Measurements from ENCODE around the gene HBP1. TPM values are rescaled to one million over a fixed set of nuclear protein-coding genes. Genes with fewer than 3 reads are reported as not detected.
"Not testable (repeated sequence)": the region's sequence is repeated elsewhere in the genome, so short reads cannot be mapped to it uniquely, and the experiment has no call there.

Gene HBP1
- total and polyA plus RNA-seq, 11 donors: 21.4 to 98.4 (median 58.1) TPM

GRCh38 chr7:107244613-107245012, 75.8 kb downstream of the HBP1 start:
- Histone ChIP-seq H3K4me1 (peaks cover 0 to 8% (median 0%) of the 10 kb centered on the region in 12 donors), H3K4me3 (no peak overlapping the region), H3K36me3 (peaks cover 0 to 32% (median 14%) of the 10 kb centered on the region in 9 donors), H3K9me3 (peaks cover 0 to 24% (median 4%) of the 10 kb centered on the region in 12 donors), H3K27ac (no peak overlapping the region), H3K27me3 (no peaks in the 10 kb centered on the region)
- TF ChIP-seq CTCF (IDR thresholded peaks at IDR 0.05) (no peak), POLR2A (IDR thresholded peaks at IDR 0.05) (no peak)
- no peak for ATAC-seq
- intact Hi-C loops (cut with DNase I): no loop called here
- WGBS, 4 donors: 90 to 98% (median 97%) methylated on average over 2 of the region's 2 CpGs
- DNase-seq: no peak

GRCh38 chr7:107246836-107247235, 78.0 kb downstream of the HBP1 start:
- DNase-seq; H3K4me1 ChIP-seq; H3K27me3 ChIP-seq; H3K4me3 ChIP-seq; ATAC-seq; intact Hi-C loops (cut with DNase I); H3K27ac ChIP-seq: not testable (repeated sequence)
- WGBS, 4 donors: 95 to 98% (median 97%) methylated on average over 3 of the region's 3 CpGs
- H3K36me3 ChIP-seq: peaks cover 0 to 32% (median 14%) of the 10 kb centered on the region in 9 donors
- H3K9me3 ChIP-seq: peaks cover 0 to 24% (median 4%) of the 10 kb centered on the region in 12 donors

- no peak for DNase-seq
- Histone ChIP-seq H3K4me3 (no peak overlapping the region), H3K27ac (no peak overlapping the region), H3K4me1 (peaks cover 0 to 9% (median 3%) of the 10 kb centered on the region in 12 donors), H3K27me3 (no peaks in the 10 kb centered on the region), H3K9me3 (peaks cover 0 to 23% (median 4%) of the 10 kb centered on the region in 12 donors), H3K36me3 (peaks cover 0 to 32% (median 14%) of the 10 kb centered on the region in 9 donors)
- no peak for ATAC-seq
- intact Hi-C loops (cut with DNase I): no loop called here
- WGBS, 4 donors: 98 to 99% (median 98%) methylated on average over 5 of the region's 5 CpGs
- TF ChIP-seq POLR2A (IDR thresholded peaks at IDR 0.05) (no peak), CTCF (IDR thresholded peaks at IDR 0.05) (no peak)
Observed at GRCh38 chr7:107248551-107249316, 79.9 kb downstream of the HBP1 start.

- peaks cover 0 to 20% (median 5%) of the 10 kb centered on the region in 12 donors for H3K4me1 ChIP-seq
- no peaks in the 10 kb centered on the region for H3K9me3 ChIP-seq
- H3K36me3 ChIP-seq: peaks cover 0 to 15% (median 12%) of the 10 kb centered on the region in 9 donors
- ATAC-seq: no peak
- DNase-seq: no peak
- 84 to 94% (median 87%) methylated on average over 3 of the region's 3 CpGs for WGBS, 4 donors
- no peaks in the 10 kb centered on the region for H3K27me3 ChIP-seq
- TF ChIP-seq CTCF (IDR thresholded peaks at IDR 0.05): no peak
- TF ChIP-seq POLR2A (IDR thresholded peaks at IDR 0.05): no peak
- H3K27ac ChIP-seq: peak overlapping the region in 2 of 12 donors; percentile 8 to 29
- intact Hi-C loops (cut with DNase I): no loop called here
- no peak overlapping the region for H3K4me3 ChIP-seq
Observed at GRCh38 chr7:107251963-107252362, 83.2 kb downstream of the HBP1 start.

Other genes with a start within 250 kb of the HBP1 start
- gene PRKAR2B, start 124.3 kb upstream of the HBP1 start, total RNA-seq: 10 to 100 TPM; 14.3 to 50.6 (median 18.9) TPM
- gene PRKAR2B, start 124.3 kb upstream of the HBP1 start, polyA plus RNA-seq: 1 to 10 TPM; 7.0 to 7.5 TPM

Measured in heart left ventricle (tissue), 16 donors.